BLaER1 (cell line): ENCODE results near the gene TTC9.

Experiments
- H3K27ac ChIP-seq: shearing (Covaris generic); formaldehyde crosslinking; 2 replicates; pipeline ENCODE4 v1.8.1; 2022
- H3K27me3 ChIP-seq: shearing (Covaris generic); formaldehyde crosslinking; 2 replicates; pipeline ENCODE4 v1.8.1; 2022
- H3K36me3 ChIP-seq: shearing (Covaris generic); formaldehyde crosslinking; 2 replicates; pipeline ENCODE4 v1.8.1; 2022
- H3K4me1 ChIP-seq: shearing (Covaris generic); formaldehyde crosslinking; 2 replicates; pipeline ENCODE4 v1.8.1; 2022
- H3K4me2 ChIP-seq: shearing (Covaris generic); formaldehyde crosslinking; 2 replicates; pipeline ENCODE4 v1.8.1; 2022
- H3K4me3 ChIP-seq: shearing (Covaris generic); formaldehyde crosslinking; 2 replicates; pipeline ENCODE4 v1.8.1; 2022
- H3K9ac ChIP-seq: shearing (Covaris generic); formaldehyde crosslinking; 2 replicates; pipeline ENCODE4 v1.8.1; 2022
- H3K9me3 ChIP-seq: shearing (Covaris generic); formaldehyde crosslinking; 2 replicates; pipeline ENCODE4 v1.8.1; 2022
- H4K20me1 ChIP-seq: shearing (Covaris generic); formaldehyde crosslinking; 2 replicates; pipeline ENCODE4 v1.8.1; 2022
- Cebpa-rat ChIP-seq: shearing (Covaris generic); IDR thresholded peaks from 2 replicates; pipeline ENCODE4 v1.8.1; 2022

Gene TTC9

GRCh38 chr14:70708717-70709570 is 67.2 kb downstream of the TTC9 start:
- Histone ChIP-seq H3K27me3 (no peaks in the 10 kb centered on the region), H4K20me1 (no peaks in the 10 kb centered on the region), H3K9ac (no peak overlapping the region), H3K27ac (no peak overlapping the region), H3K4me1 (peaks cover 16% of the 10 kb centered on the region), H3K4me3 (no peak overlapping the region), H3K9me3 (no peaks in the 10 kb centered on the region), H3K36me3 (no peaks in the 10 kb centered on the region), H3K4me2 (no peak overlapping the region)
- TF ChIP-seq Cebpa-rat: no peak

- no peaks in the 10 kb centered on the region for H3K27me3 ChIP-seq
- H3K27ac ChIP-seq: no peak overlapping the region
- H3K36me3 ChIP-seq: no peaks in the 10 kb centered on the region
- no peak overlapping the region for H3K9ac ChIP-seq
- TF ChIP-seq Cebpa-rat: no peak
- no peak overlapping the region for H3K4me2 ChIP-seq
- peaks cover 16% of the 10 kb centered on the region for H3K4me1 ChIP-seq
- H3K4me3 ChIP-seq: no peak overlapping the region
- no peaks in the 10 kb centered on the region for H4K20me1 ChIP-seq
- no peaks in the 10 kb centered on the region for H3K9me3 ChIP-seq
Observed at GRCh38 chr14:70709726-70710382, 68.1 kb downstream of the TTC9 start.

- Histone ChIP-seq H3K4me1 (peaks cover 10% of the 10 kb centered on the region), H3K36me3 (no peaks in the 10 kb centered on the region), H3K4me2 (no peak overlapping the region), H3K27ac (no peak overlapping the region), H3K9ac (no peak overlapping the region), H4K20me1 (no peaks in the 10 kb centered on the region), H3K27me3 (no peaks in the 10 kb centered on the region), H3K9me3 (no peaks in the 10 kb centered on the region), H3K4me3 (no peak overlapping the region)
- TF ChIP-seq Cebpa-rat: no peak
Observed at GRCh38 chr14:70711451-70711850, 69.7 kb downstream of the TTC9 start.

- Histone ChIP-seq H4K20me1 (no peaks in the 10 kb centered on the region), H3K4me3 (no peak overlapping the region), H3K4me1 (no peaks in the 10 kb centered on the region), H3K4me2 (no peak overlapping the region), H3K36me3 (no peaks in the 10 kb centered on the region), H3K9ac (no peak overlapping the region), H3K27me3 (no peaks in the 10 kb centered on the region), H3K27ac (no peak overlapping the region), H3K9me3 (no peaks in the 10 kb centered on the region)
- no peak for TF ChIP-seq Cebpa-rat
Observed at GRCh38 chr14:70713096-70713495, 71.4 kb downstream of the TTC9 start.

DNA sequence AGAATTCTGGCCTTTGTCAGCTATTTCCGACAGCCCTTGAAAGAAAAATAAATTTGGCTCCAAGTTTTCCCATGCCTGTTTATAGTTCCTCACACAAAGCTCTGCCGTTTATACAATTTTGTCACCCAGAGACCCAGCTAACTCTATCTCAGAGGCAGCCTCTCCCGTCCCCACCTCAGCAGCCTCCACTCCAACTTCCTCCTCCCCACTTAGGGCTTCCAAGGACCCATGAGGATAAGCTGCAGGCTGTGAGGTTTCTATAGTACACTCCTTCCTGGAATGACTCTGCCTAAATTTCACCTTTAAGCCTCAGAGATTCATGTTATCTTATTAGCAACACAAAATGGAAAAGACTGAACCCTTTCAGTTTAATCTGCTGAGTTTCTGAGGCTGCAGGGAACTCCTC is 71.8 kb downstream of the TTC9 start:
- no peaks in the 10 kb centered on the region for H3K27me3 ChIP-seq
- H3K4me3 ChIP-seq: no peak overlapping the region
- H3K9ac ChIP-seq: no peak overlapping the region
- H4K20me1 ChIP-seq: no peaks in the 10 kb centered on the region
- TF ChIP-seq Cebpa-rat: no peak
- H3K27ac ChIP-seq: no peak overlapping the region
- no peak overlapping the region for H3K4me2 ChIP-seq
- no peaks in the 10 kb centered on the region for H3K9me3 ChIP-seq
- H3K4me1 ChIP-seq: no peaks in the 10 kb centered on the region
- H3K36me3 ChIP-seq: no peaks in the 10 kb centered on the region

DNA sequence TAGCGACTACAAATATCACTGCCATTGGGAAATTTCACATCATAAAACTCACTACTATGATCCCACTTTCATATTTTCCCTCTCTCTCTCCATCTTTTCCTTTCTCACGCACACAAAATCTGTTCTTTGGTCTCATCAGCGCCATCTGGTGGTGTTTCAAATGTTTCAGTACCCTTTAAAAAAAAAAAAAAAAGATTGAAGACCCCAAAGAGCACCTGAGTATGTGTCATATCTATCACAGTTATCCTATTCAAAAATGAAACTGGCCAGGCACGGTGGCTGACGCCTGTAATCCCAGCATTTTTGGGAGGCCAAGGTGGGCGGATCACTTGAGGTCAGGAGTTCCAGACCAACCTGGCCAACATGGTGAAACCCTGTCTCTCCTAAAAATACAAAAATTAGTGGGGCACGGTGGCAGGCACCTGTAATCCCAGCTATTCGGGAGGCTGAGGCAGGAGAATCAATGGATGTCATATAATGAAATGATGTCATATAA is 72.4 kb downstream of the TTC9 start:
- no peak overlapping the region for H3K27ac ChIP-seq
- no peak for TF ChIP-seq Cebpa-rat
- H3K4me1 ChIP-seq: no peaks in the 10 kb centered on the region
- H3K4me3 ChIP-seq: no peak overlapping the region
- H3K9me3 ChIP-seq: no peaks in the 10 kb centered on the region
- no peaks in the 10 kb centered on the region for H3K36me3 ChIP-seq
- H4K20me1 ChIP-seq: no peaks in the 10 kb centered on the region
- no peaks in the 10 kb centered on the region for H3K27me3 ChIP-seq
- no peak overlapping the region for H3K4me2 ChIP-seq
- no peak overlapping the region for H3K9ac ChIP-seq

DNA sequence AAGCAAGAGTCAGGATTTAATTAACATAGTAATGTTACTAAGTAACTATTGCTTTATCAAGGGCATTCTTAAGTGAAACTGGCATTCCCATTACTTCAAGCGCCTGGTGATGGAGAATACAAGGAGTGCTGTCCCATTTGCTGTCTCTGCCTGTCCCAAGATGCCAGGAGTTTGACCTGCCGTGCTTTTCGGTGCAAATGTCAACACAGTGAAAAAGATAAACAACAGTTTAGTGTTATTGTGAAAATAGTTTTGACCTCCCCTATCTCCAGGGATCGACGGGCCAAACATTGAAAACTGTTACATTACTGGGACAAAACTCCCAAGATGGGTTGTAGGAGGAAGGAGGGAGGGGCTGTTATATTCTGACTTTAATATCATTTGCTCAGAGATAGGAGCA is 74.8 kb downstream of the TTC9 start:
- no peak overlapping the region for H3K4me3 ChIP-seq
- H3K27me3 ChIP-seq: no peaks in the 10 kb centered on the region
- H4K20me1 ChIP-seq: no peaks in the 10 kb centered on the region
- H3K4me1 ChIP-seq: no peaks in the 10 kb centered on the region
- no peak overlapping the region for H3K27ac ChIP-seq
- no peaks in the 10 kb centered on the region for H3K9me3 ChIP-seq
- no peaks in the 10 kb centered on the region for H3K36me3 ChIP-seq
- no peak overlapping the region for H3K4me2 ChIP-seq
- H3K9ac ChIP-seq: no peak overlapping the region
- TF ChIP-seq Cebpa-rat: no peak

DNA sequence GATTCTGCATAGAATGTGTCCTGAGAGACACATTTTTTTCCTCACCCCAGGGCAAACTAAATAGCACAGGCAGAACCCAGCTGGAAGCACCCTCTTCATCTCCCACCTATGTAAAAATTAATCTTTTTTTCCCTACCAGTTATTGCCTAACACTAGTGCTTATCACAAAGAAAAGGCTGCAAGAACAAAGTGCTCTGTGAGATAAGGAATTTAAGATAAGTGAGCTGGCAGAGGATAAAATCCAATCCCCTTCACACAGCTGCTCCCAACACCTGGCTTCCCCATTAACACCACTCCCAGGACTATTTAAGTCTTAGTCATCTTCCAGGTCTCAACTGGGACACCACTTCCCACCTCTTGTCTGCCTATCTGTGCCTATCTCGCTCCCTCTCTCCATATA is 75.2 kb downstream of the TTC9 start:
- Histone ChIP-seq H3K36me3 (no peaks in the 10 kb centered on the region), H4K20me1 (no peaks in the 10 kb centered on the region), H3K9ac (no peak overlapping the region), H3K4me3 (no peak overlapping the region), H3K9me3 (no peaks in the 10 kb centered on the region), H3K4me2 (no peak overlapping the region), H3K27me3 (no peaks in the 10 kb centered on the region), H3K4me1 (no peaks in the 10 kb centered on the region), H3K27ac (no peak overlapping the region)
- no peak for TF ChIP-seq Cebpa-rat

DNA sequence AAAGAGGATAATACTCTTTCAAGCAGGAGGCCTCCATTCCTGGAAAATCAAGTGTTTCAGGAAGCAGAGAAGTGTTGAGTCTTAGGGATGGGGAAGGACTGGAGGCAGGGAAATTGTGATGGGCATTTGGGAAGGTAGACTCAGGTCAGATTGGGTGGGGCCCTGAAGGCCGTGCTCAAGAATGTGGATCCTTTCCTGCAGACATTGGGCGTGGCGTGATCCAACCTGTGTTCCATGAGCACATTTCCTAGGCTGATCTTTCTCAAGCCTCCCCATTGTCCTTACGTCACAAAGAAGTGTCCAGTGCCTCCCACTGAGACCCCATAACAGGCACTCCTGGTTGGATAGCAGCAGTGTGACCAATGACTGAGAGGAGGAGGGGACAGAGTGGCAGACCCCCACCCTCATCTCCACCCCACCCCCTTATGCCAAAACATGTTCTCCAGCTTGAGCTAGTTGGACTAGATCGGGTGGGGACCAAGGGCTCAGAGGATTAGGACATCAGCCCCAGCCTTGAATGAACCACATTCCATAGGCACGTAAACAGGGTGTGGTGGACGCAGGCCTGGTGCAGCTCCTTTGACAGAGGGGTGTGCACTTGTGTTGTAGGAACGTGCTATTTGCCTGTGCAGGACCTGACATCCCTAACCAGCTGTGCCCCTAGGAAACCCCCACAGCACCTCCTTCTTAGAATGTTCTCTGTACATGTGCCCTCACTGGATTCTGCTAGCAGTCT is 76.8 kb downstream of the TTC9 start:
- Histone ChIP-seq H3K9ac (no peak overlapping the region), H3K4me1 (no peaks in the 10 kb centered on the region), H3K27ac (no peak overlapping the region), H3K27me3 (no peaks in the 10 kb centered on the region), H4K20me1 (no peaks in the 10 kb centered on the region), H3K9me3 (no peaks in the 10 kb centered on the region), H3K36me3 (no peaks in the 10 kb centered on the region), H3K4me3 (no peak overlapping the region), H3K4me2 (no peak overlapping the region)
- TF ChIP-seq Cebpa-rat: no peak

DNA sequence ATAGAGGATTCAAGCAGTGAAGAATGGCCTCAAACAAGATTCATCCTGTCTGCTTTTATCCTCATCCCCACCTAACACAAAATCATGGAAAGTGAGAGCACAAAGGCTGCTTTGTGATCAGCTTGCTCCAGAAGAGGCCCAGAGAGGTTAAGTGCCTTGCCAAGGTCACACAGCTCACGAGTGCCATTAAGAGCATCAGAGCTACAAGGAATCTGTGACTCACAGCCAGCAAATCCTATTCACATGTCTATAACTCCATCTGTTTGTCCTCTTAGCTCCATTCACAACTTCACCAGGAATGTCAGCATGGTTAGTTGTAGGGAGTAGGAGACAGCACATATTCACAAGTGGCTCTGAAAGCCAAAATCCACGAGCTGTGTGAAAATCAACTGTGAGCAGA is 79.8 kb downstream of the TTC9 start:
- no peak overlapping the region for H3K4me2 ChIP-seq
- H3K9me3 ChIP-seq: no peaks in the 10 kb centered on the region
- no peaks in the 10 kb centered on the region for H4K20me1 ChIP-seq
- H3K9ac ChIP-seq: no peak overlapping the region
- H3K36me3 ChIP-seq: no peaks in the 10 kb centered on the region
- no peaks in the 10 kb centered on the region for H3K27me3 ChIP-seq
- H3K27ac ChIP-seq: no peak overlapping the region
- TF ChIP-seq Cebpa-rat: no peak
- H3K4me3 ChIP-seq: no peak overlapping the region
- peaks cover 9% of the 10 kb centered on the region for H3K4me1 ChIP-seq
